H1 (cell line): ENCODE measurements around the gene TRMT61A. TPM values are rescaled to one million over a fixed set of nuclear protein-coding genes. Genes with fewer than 3 reads are reported as not detected.
A peak's percentile ranks its signal among the peaks of the same experiment; 100 is the strongest.

Experiments used
- CTCF ChIA-PET: fragments of 300-600 bp; sonication (Branson Sonifier 250); formaldehyde crosslinking; loops from one replicate; lab custom pipeline; 2021; ENCODE audit not compliant: partially characterized antibody; lab: Charles Lee
- POLR2A ChIA-PET: fragments of 300-600 bp; sonication (Branson Sonifier 250); formaldehyde crosslinking; loops from one replicate; lab custom pipeline; 2021; ENCODE audit warnings: inconsistent platforms; ENCODE audit not compliant: partially characterized antibody; lab: Charles Lee
- DNase-seq, 2 experiments: peaks; one replicate each; pipeline versions ENCODE4 v3.0.0 to v3.0.0-alpha.2; 2010 to 2022; ENCODE audit warnings: low spot score in 2 of 2, low read depth in 1 of 2, mixed read lengths in 1 of 2
- FAIRE-seq: peaks from 2 replicates; lab custom pipeline; 2011; peaks lifted over from hg19 to GRCh38; lab: Jason Lieb, UNC
- H2AFZ ChIP-seq: 2 replicates; pipeline ENCODE4 v1.8.1; 2012; ENCODE audit warnings: low read length, inconsistent platforms
- H2AK5ac ChIP-seq: 2 replicates; pipeline ENCODE4 v1.6.1; 2013; ENCODE audit warnings: low read depth, low read length
- H2BK120ac ChIP-seq: replicated peaks from 2 replicates; pipeline ENCODE3; 2013; ENCODE audit warnings: low read depth, low read length, inconsistent platforms
- H2BK12ac ChIP-seq: 2 replicates; pipeline ENCODE4 v1.6.1; 2013; ENCODE audit warnings: low read depth, low read length
- H2BK15ac ChIP-seq: 2 replicates; pipeline ENCODE4 v1.6.1; 2013; ENCODE audit warnings: low read length
- H2BK20ac ChIP-seq: 2 replicates; pipeline ENCODE4 v1.6.1; 2013; ENCODE audit warnings: low read length
- H2BK5ac ChIP-seq: 2 replicates; pipeline ENCODE4 v1.6.1; 2013; ENCODE audit warnings: low read depth, low read length
- H3K14ac ChIP-seq: 2 replicates; pipeline ENCODE4 v1.6.1; 2013; ENCODE audit warnings: inconsistent platforms; ENCODE audit not compliant: insufficient read length
- H3K18ac ChIP-seq: 2 replicates; pipeline ENCODE4 v1.6.1; 2013; ENCODE audit warnings: low read length; ENCODE audit errors: extremely low read depth
- H3K23ac ChIP-seq: 2 replicates; pipeline ENCODE4 v1.6.1; 2013; ENCODE audit warnings: inconsistent platforms; ENCODE audit not compliant: insufficient read length
- H3K23me2 ChIP-seq: 2 replicates; pipeline ENCODE4 v1.6.1; 2013; ENCODE audit warnings: low read depth, low read length
- H3K27ac ChIP-seq: 2 replicates; pipeline ENCODE4 v1.6.1; 2011; ENCODE audit warnings: low read depth, low read length, inconsistent platforms
- H3K27me3 ChIP-seq, 4 experiments: replicated peaks in 1 of 4; 1 replicate in 1 of 4; 2 replicates in 3 of 4; pipeline versions ENCODE4 v1.6.1 to v1.8.1; 2011 to 2013; ENCODE audit warnings: low read length in 3 of 4, mild to moderate bottlenecking in 3 of 4, inconsistent platforms in 2 of 4, mixed read lengths in 2 of 4, moderate library complexity in 1 of 4; ENCODE audit not compliant: control insufficient read depth in 3 of 4, insufficient read depth in 3 of 4; ENCODE audit errors: extremely low read depth in 1 of 4
- H3K36me3 ChIP-seq, 4 experiments: 2 replicates each; pipeline versions ENCODE4 v1.6.1 to v1.8.1; 2011 to 2013; ENCODE audit warnings: mild to moderate bottlenecking in 4 of 4, low read length in 3 of 4, moderate library complexity in 2 of 4, control low read depth in 1 of 4, inconsistent platforms in 1 of 4; ENCODE audit not compliant: insufficient read depth in 4 of 4, control insufficient read depth in 2 of 4
- H3K4ac ChIP-seq: replicated peaks from 2 replicates; pipeline ENCODE3; 2013; ENCODE audit warnings: low read length, low read depth, mixed read lengths, inconsistent platforms; ENCODE audit not compliant: insufficient read length
- H3K4me1 ChIP-seq, 4 experiments: replicated peaks in 1 of 4; 1 replicate in 1 of 4; 2 replicates in 3 of 4; pipeline versions ENCODE4 v1.6.1 to v1.8.1; 2011 to 2013; ENCODE audit warnings: low read length in 3 of 4, inconsistent platforms in 2 of 4, mixed read lengths in 1 of 4; ENCODE audit not compliant: insufficient read depth in 4 of 4, control insufficient read depth in 3 of 4
- H3K4me2 ChIP-seq, 2 experiments: 2 replicates each; pipeline versions ENCODE4 v1.6.1 to v1.8.1; 2011 to 2013; ENCODE audit warnings: low read depth in 2 of 2, low read length in 2 of 2, control low read depth in 1 of 2, inconsistent platforms in 1 of 2, mild to moderate bottlenecking in 1 of 2; ENCODE audit not compliant: insufficient read depth in 1 of 2
- H3K4me3 ChIP-seq, 4 experiments: fragments of 200-600, 300-600 bp in 1 of 4; sonication (generic), shearing (Covaris generic), sonication (Bioruptor Twin) in 1 of 4; 2 replicates each; pipeline versions ENCODE4 v1.5.1 to v1.8.1; 2011 to 2016; ENCODE audit warnings: low read length in 4 of 4, low read depth in 3 of 4, control low read depth in 2 of 4, inconsistent platforms in 2 of 4, mild to moderate bottlenecking in 2 of 4, mixed read lengths in 1 of 4, moderate library complexity in 1 of 4; ENCODE audit not compliant: insufficient read depth in 2 of 4; ENCODE audit errors: extremely low read depth in 1 of 4
- H3K56ac ChIP-seq: replicated peaks from 2 replicates; pipeline ENCODE3; 2013; ENCODE audit warnings: low read depth, mild to moderate bottlenecking, mixed read lengths, low read length, inconsistent platforms; ENCODE audit not compliant: insufficient read length
- H3K79me1 ChIP-seq: 2 replicates; pipeline ENCODE4 v1.6.1; 2013; ENCODE audit warnings: low read depth, low read length, control low read depth
- H3K79me2 ChIP-seq, 2 experiments: 2 replicates each; pipeline versions ENCODE4 v1.6.1 to v1.8.1; 2012 to 2013; ENCODE audit warnings: low read length in 2 of 2, mild to moderate bottlenecking in 2 of 2, inconsistent platforms in 1 of 2; ENCODE audit not compliant: insufficient read depth in 2 of 2, control insufficient read depth in 1 of 2
- H3K9ac ChIP-seq, 4 experiments: replicated peaks in 1 of 4; 1 replicate in 1 of 4; 2 replicates in 3 of 4; pipeline versions ENCODE4 v1.6.1 to v1.8.1; 2011 to 2013; ENCODE audit warnings: low read depth in 3 of 4, low read length in 3 of 4, control low read depth in 2 of 4, mild to moderate bottlenecking in 2 of 4, moderate library complexity in 2 of 4, inconsistent platforms in 1 of 4; ENCODE audit errors: extremely low read depth in 1 of 4
- H3K9me3 ChIP-seq, 2 experiments: 2 replicates each; pipeline versions ENCODE4 v1.6.1 to v1.8.1; 2012 to 2013; ENCODE audit warnings: mild to moderate bottlenecking in 2 of 2, moderate library complexity in 2 of 2, control low read depth in 1 of 2, inconsistent platforms in 1 of 2, low read depth in 1 of 2, low read length in 1 of 2, mixed read lengths in 1 of 2; ENCODE audit not compliant: insufficient read depth in 2 of 2
- H4K20me1 ChIP-seq, 2 experiments: replicated peaks in 1 of 2; 2 replicates each; pipeline versions ENCODE3 to v1.8.1; 2011 to 2013; ENCODE audit warnings: inconsistent platforms in 2 of 2, low read length in 2 of 2, mild to moderate bottlenecking in 1 of 2; ENCODE audit not compliant: insufficient read depth in 2 of 2, control insufficient read depth in 1 of 2
- H4K5ac ChIP-seq: 2 replicates; pipeline ENCODE4 v1.6.1; 2013; ENCODE audit warnings: low read length, low read depth, mixed read lengths, inconsistent platforms; ENCODE audit not compliant: insufficient read length
- H4K8ac ChIP-seq: 2 replicates; pipeline ENCODE4 v1.8.0; 2013; ENCODE audit warnings: mild to moderate bottlenecking, moderate library complexity, low read length, inconsistent platforms; ENCODE audit not compliant: insufficient read depth; ENCODE audit errors: extremely low read depth
- H4K91ac ChIP-seq: replicated peaks from 2 replicates; pipeline ENCODE3; 2013; ENCODE audit warnings: low read length, mixed read lengths, inconsistent platforms; ENCODE audit not compliant: insufficient read length
- E2F6 ChIP-seq: IDR thresholded peaks from 2 replicates; pipeline ENCODE4 v1.6.1; 2012; ENCODE audit warnings: inconsistent platforms
- EGR1 ChIP-seq: IDR thresholded peaks from 2 replicates; pipeline ENCODE4 v1.6.1; 2011; ENCODE audit warnings: low read depth, low read length, borderline replicate concordance
- RAD21 ChIP-seq, 2 experiments: IDR thresholded peaks in 1 of 2; conservative IDR thresholded peaks in 1 of 2; 2 replicates each; pipeline ENCODE4 v1.6.1; 2011; ENCODE audit warnings: low read depth in 2 of 2, low read length in 2 of 2, improper control_type of control experiment in 1 of 2, inconsistent platforms in 1 of 2, mild to moderate bottlenecking in 1 of 2, moderate library complexity in 1 of 2
- WGBS, 2 experiments: shearing (Covaris generic) in 1 of 2; methylation state at CpG; one replicate each; pipeline versions ENCODE4 v1.1.6 to v1.1.7; 2013 to 2015; ENCODE audit warnings: low lambda C conversion rate in 2 of 2, mixed read lengths in 2 of 2, inconsistent platforms in 1 of 2, low coverage in 1 of 2, missing lambda C conversion rate in 1 of 2; ENCODE audit not compliant: insufficient replicate concordance in 2 of 2, insufficient coverage in 1 of 2, insufficient read length in 1 of 2; ENCODE audit errors: extremely low coverage in 1 of 2, missing lambda C conversion rate in 1 of 2; 5-methylcytosine and 5-hydroxymethylcytosine counted together
- polyA plus RNA-seq, 7 experiments: library from polyadenylated mRNA; depleted of rRNA in 3 of 7; stranded (reverse) in 5 of 7; unstranded in 2 of 7; fragments of >200 nt in 5 of 7; fragments of 200-250 nt in 2 of 7; gene quantifications; 1 replicate in 5 of 7; 2 replicates in 1 of 7; 4 replicates in 1 of 7; pipeline versions ENCODE4 v1.2.1 to v1.2.3, GENCODE V29; 2011 to 2013; ENCODE audit warnings: missing spikeins in 2 of 7, mixed read lengths in 2 of 7
- total RNA-seq: library from RNA; stranded (reverse); fragmentation: NEBNext Ultra II Directional; extraction: Animal tissue kit (Norgen Biotek cat#: 25700); gene quantifications from 2 replicates; pipeline ENCODE4 v1.2.1, GENCODE V29; 2021

The TRMT61A gene
- total and polyA plus RNA-seq, 2 of the 8 experiments (the other 6 are each of a cell fraction or from before 2014, with no cell fraction given): 15.8 to 19.0 TPM

DNA sequence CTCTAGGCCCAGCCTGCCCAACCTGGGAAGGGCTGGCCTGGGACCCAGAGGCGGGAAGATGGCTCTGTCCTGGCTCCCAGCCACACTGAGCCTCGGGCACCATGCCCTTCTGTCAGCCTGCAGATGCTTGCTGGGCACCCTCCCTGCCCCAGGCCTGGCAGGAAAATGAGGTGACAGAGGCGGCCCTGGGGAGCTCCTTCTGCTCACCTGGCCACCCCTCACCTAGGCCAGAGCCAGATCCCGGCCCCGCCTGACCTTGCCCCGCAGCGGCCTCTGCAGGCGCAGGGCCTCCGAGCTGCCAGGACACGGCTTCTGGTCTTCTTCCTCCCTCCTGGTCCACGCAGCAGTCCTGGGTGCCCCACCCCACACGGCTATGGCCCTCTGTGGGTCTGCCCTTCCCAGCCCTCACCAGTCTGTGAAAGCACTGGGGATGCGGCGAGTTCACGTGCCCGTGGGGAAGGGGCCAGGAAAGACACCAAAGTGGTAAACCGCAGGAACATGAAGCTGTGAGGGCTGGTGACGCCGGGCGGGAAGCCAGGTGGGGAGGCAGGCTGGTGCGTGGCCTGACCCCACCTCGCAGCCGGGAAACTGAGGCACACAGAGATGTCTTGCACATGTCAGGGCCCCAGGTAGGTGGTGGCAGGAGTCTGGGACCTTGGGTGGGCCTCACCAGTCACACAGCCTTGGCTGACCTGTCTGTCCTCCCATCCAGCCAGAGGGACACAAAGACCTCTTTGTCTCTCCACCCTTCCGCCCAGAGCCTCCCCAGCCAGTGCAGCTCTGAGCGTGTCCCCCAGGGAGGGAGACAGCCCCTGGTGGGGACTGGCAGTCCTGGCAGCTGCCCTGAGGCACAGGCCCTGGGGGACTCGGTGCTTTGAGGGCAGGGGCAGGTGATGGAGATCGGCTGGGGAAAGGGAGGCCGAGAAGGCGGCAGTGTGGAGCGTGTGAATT is 20.6 kb downstream of the TRMT61A start:
- FAIRE-seq: no peak
- 0 out of 2 replicates have a peak overlapping the region, but pooled peaks have one; percentile 11 for H3K27ac ChIP-seq
- WGBS, 2 experiments: 87% methylated on average over 28 of the region's 30 CpGs; no CpG with 5 or more reads in 1 of the 2 experiments

More for the DNA sequence above, 20.6 kb downstream of the TRMT61A start:
- no peak overlapping the region for H3K4me2 ChIP-seq
- H3K9ac ChIP-seq: no peak overlapping the region
- H3K23ac ChIP-seq: no peak overlapping the region
- 0 out of 2 replicates have a peak overlapping the region, but pooled peaks have one; percentile 50 for H2BK12ac ChIP-seq
- no peak overlapping the region for H3K18ac ChIP-seq
- H3K79me2 ChIP-seq: no peaks in the 10 kb centered on the region
- H2AFZ ChIP-seq: no peak overlapping the region
- peaks cover 0 to 4% of the 10 kb centered on the region in 2 experiments for H4K20me1 ChIP-seq
- no peak overlapping the region for H2AK5ac ChIP-seq
- no peak overlapping the region for H4K5ac ChIP-seq
- H3K4ac ChIP-seq: no peak overlapping the region
- H4K8ac ChIP-seq: peak overlapping the region; percentile 20; the same call in 1 of the 2 replicates
- TF ChIP-seq E2F6 (0 out of 2 replicates have a peak, but pooled peaks have one; percentile 19), RAD21 (IDR thresholded peaks at IDR 0.05 in 1 of 2, conservative IDR thresholded peaks at IDR 0.05 in 1 of 2; ENCODE audit: low read depth in 2 of 2, low read length in 2 of 2) (peak in 1 of 2 experiments; percentile 9; a peak in 1 of 4 replicates), EGR1 (no peak)
- TF ChIP-seq, all 59 proteins: peak for 2
- Histone ChIP-seq H2BK5ac (no peak overlapping the region; the same call in 1 of the 2 replicates), H4K91ac (peak overlapping the region; percentile 9), H3K14ac (no peak overlapping the region), H3K4me3 (no peak overlapping the region), H3K4me1 (peaks cover 0 to 3% (median 1%) of the 10 kb centered on the region in 4 experiments; a peak in 4 of 7 replicates), H3K23me2 (no peaks in the 10 kb centered on the region), H2BK20ac (no peak overlapping the region), H3K9me3 (no peaks in the 10 kb centered on the region), H3K79me1 (no peaks in the 10 kb centered on the region), H2BK120ac (no peak overlapping the region), H2BK15ac (peak overlapping the region; percentile 95; the same call in 1 of the 2 replicates), H3K27me3 (no peaks in the 10 kb centered on the region), H3K56ac (no peak overlapping the region), H3K36me3 (no peaks in the 10 kb centered on the region)
- DNase-seq: no peak
- ChIA-PET POLR2A (interaction anchor here (0.9 to 29.8 kb wide), 6 partner anchors 10 to 39 kb away, joined by 3 to 844 read pairs (median 6); partner anchors contain the start of genes BAG5, CKB and COA8), CTCF (interaction anchor here (1.0 to 28.8 kb wide), 7 partner anchors 8 to 305 kb away, joined by 3 to 921 read pairs (median 8); partner anchors contain the start of genes BAG5, CKB and TRMT61A)
